B cell (primary cell): ENCODE measurements around the gene ERG. TPM values are rescaled to one million over a fixed set of nuclear protein-coding genes. Genes with fewer than 3 reads are reported as not detected.

Experiments used
- ATAC-seq: fragments of 200-7000 bp; cut with Tn5 transposase; one replicate; pipeline ENCODE4 v1.10.0; 2021; ENCODE audit warnings: low read depth, mild to moderate bottlenecking, moderate number of reproducible peaks, moderate library complexity
- CTCF ChIA-PET: fragments of 350-600 bp; sonication (Branson Sonifier 250); formaldehyde crosslinking; loops from one replicate; lab custom pipeline; 2021; ENCODE audit warnings: antibody characterized with exemption, inconsistent platforms; lab: Charles Lee
- POLR2A ChIA-PET: fragments of 350-600 bp; sonication (Branson Sonifier 250); formaldehyde crosslinking; loops from one replicate; lab custom pipeline; 2021; ENCODE audit warnings: antibody characterized with exemption; lab: Charles Lee
- DNase-seq: peaks from one replicate; pipeline ENCODE4 v3.0.0; 2013
- H2AFZ ChIP-seq: 2 replicates; pipeline ENCODE4 v1.6.1; 2012; ENCODE audit warnings: mild to moderate bottlenecking, low read depth, low read length; ENCODE audit not compliant: insufficient read depth, poor library complexity, severe bottlenecking
- H3K27ac ChIP-seq, 2 donors: 1 replicate in 1 of 2; 2 replicates in 1 of 2; pipeline ENCODE4 v1.5.1; 2012 to 2013; ENCODE audit warnings: low read length in 2 of 2, mild to moderate bottlenecking in 2 of 2, moderate library complexity in 1 of 2
- H3K27me3 ChIP-seq, 4 experiments: fragments of 200-600 bp in 1 of 4; sonication (generic) in 1 of 4; replicated peaks in 1 of 4; 1 replicate in 2 of 4; 2 replicates in 2 of 4; pipeline versions ENCODE4 v1.6.1 to v1.7.0; 2013 to 2016; ENCODE audit warnings: low read length in 3 of 4, mild to moderate bottlenecking in 2 of 4, mixed read lengths in 1 of 4, moderate library complexity in 1 of 4; ENCODE audit not compliant: insufficient read depth in 4 of 4, control insufficient read depth in 3 of 4; ENCODE audit errors: control extremely low read depth in 1 of 4
- H3K36me3 ChIP-seq, 2 experiments: replicated peaks in 1 of 2; 1 replicate in 1 of 2; 2 replicates in 1 of 2; pipeline versions ENCODE4 v1.6.1 to v1.7.1; 2013; ENCODE audit warnings: low read length in 1 of 2; ENCODE audit not compliant: insufficient read depth in 2 of 2, control insufficient read depth in 1 of 2; ENCODE audit errors: control extremely low read depth in 1 of 2, extremely low read depth in 1 of 2
- H3K4me1 ChIP-seq, 2 donors: fragments of 200-600 bp in 1 of 2; sonication (generic) in 1 of 2; 1 replicate in 1 of 2; 2 replicates in 1 of 2; pipeline versions ENCODE4 v1.5.1 to v1.6.1; 2013 to 2017; ENCODE audit warnings: low read length in 2 of 2; ENCODE audit not compliant: control insufficient read depth in 2 of 2, insufficient read depth in 2 of 2
- H3K4me2 ChIP-seq: replicated peaks from 2 replicates; pipeline ENCODE3; 2012; ENCODE audit warnings: mild to moderate bottlenecking, low read depth, low read length; ENCODE audit not compliant: poor library complexity, severe bottlenecking
- H3K4me3 ChIP-seq, 5 experiments: fragments of 200-600 bp in 1 of 5; sonication (generic) in 1 of 5; 1 replicate in 3 of 5; 2 replicates in 2 of 5; pipeline versions ENCODE4 v1.5.1 to v1.7.0; 2011 to 2016; ENCODE audit warnings: low read length in 4 of 5, mild to moderate bottlenecking in 4 of 5, low read depth in 2 of 5, control low read depth in 1 of 5, moderate library complexity in 1 of 5; ENCODE audit not compliant: insufficient read depth in 1 of 5; ENCODE audit errors: control extremely low read depth in 1 of 5, extremely low read depth in 1 of 5
- H3K79me2 ChIP-seq: fragments of 200-600 bp; sonication (generic); one replicate; pipeline ENCODE4 v1.6.0; 2016; ENCODE audit warnings: low read length; ENCODE audit not compliant: control insufficient read depth, insufficient read depth
- H3K9ac ChIP-seq: fragments of 200-600 bp; sonication (generic); 2 replicates; pipeline ENCODE4 v1.6.1; 2017; ENCODE audit warnings: mild to moderate bottlenecking, low read length, moderate library complexity
- H3K9me3 ChIP-seq, 3 donors: one replicate each; pipeline versions ENCODE4 v1.6.1 to v1.7.1; 2013; ENCODE audit warnings: low read length in 2 of 3; ENCODE audit not compliant: control insufficient read depth in 2 of 3, insufficient read depth in 1 of 3; ENCODE audit errors: control extremely low read depth in 1 of 3
- H4K20me1 ChIP-seq: 2 replicates; pipeline ENCODE4 v1.6.0; 2012; ENCODE audit warnings: mild to moderate bottlenecking, low read length; ENCODE audit not compliant: insufficient read depth, control insufficient read depth, poor library complexity, severe bottlenecking
- H3K27ac Mint-ChIP-seq: one replicate; pipeline ENCODE4 v1.8.0; 2021; ENCODE audit warnings: mixed read lengths
- H3K27me3 Mint-ChIP-seq: one replicate; pipeline ENCODE4 v1.8.0; 2021; ENCODE audit warnings: mixed read lengths
- H3K4me1 Mint-ChIP-seq: one replicate; pipeline ENCODE4 v1.8.0; 2021; ENCODE audit warnings: mixed read lengths
- H3K4me3 Mint-ChIP-seq: one replicate; pipeline ENCODE4 v1.8.0; 2021; ENCODE audit warnings: mixed read lengths
- H3K9me3 Mint-ChIP-seq: one replicate; pipeline ENCODE4 v1.8.0; 2022; ENCODE audit warnings: mixed read lengths; ENCODE audit not compliant: insufficient read depth
- EZH2 ChIP-seq: IDR thresholded peaks from 2 replicates; pipeline ENCODE4 v1.6.1; 2012; ENCODE audit warnings: borderline replicate concordance, low read depth, mild to moderate bottlenecking, moderate library complexity, low read length; ENCODE audit not compliant: insufficient read depth, poor library complexity, severe bottlenecking
- WGBS: methylation state at CpG from one replicate; pipeline ENCODE4 v1.1.5; 2013; ENCODE audit warnings: missing lambda C conversion rate; ENCODE audit not compliant: insufficient coverage; 5-methylcytosine and 5-hydroxymethylcytosine counted together
- intact Hi-C: fragments of 100-400 bp; cut with micrococcal nuclease; formaldehyde crosslinking; loops from one replicate; pipeline ENCODE4 v1.10.0; 2022
- polyA plus RNA-seq: library from polyadenylated mRNA; depleted of rRNA; stranded (reverse); fragments of >200 nt; gene quantifications from 2 replicates; pipeline ENCODE4 v1.2.3, GENCODE V29; 2012
- total RNA-seq, 2 donors: library from RNA; stranded (reverse); fragments of 120-200 nt in 1 of 2; gene quantifications; 1 replicate in 1 of 2; 2 replicates in 1 of 2; pipeline versions ENCODE4 v1.2.3 to v1.2.4, GENCODE V29; 2013 to 2022
- TF ChIP-seq, protein P1 (sequence below): fragments of 200-600 bp; IDR thresholded peaks from one replicate; pipeline ENCODE4 v1.8.0; 2022; ENCODE audit warnings: antibody characterized with exemption, mild to moderate bottlenecking

The ERG gene
- total and polyA plus RNA-seq, 2 donors (not counting 1 experiment from before 2014, with no cell fraction given) = 0.17 TPM; not detected in 1

DNA sequence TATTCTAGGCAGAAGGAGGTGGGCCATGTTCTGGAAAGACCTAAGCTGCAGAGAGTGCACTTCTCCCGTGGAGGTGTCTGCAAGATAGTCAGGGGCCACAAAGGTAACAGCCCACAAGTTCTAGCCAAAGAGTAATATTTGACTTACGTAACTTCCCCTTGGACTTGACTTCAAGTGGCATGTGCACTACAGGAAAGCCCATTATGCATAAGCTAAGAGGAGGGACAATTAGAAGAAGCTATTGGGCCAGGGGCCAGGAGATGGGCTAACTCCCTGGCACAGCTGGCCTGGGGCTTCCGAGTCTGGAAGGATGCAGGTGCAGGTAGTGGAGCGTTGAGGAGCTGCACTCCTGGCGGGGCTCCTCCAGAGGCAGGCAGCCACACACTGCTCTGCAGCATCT is 58.3 kb downstream of the ERG start:
- no peaks in the 10 kb centered on the region for H3K79me2 ChIP-seq
- H2AFZ ChIP-seq = no peak overlapping the region
- no peak for ATAC-seq

DNA sequence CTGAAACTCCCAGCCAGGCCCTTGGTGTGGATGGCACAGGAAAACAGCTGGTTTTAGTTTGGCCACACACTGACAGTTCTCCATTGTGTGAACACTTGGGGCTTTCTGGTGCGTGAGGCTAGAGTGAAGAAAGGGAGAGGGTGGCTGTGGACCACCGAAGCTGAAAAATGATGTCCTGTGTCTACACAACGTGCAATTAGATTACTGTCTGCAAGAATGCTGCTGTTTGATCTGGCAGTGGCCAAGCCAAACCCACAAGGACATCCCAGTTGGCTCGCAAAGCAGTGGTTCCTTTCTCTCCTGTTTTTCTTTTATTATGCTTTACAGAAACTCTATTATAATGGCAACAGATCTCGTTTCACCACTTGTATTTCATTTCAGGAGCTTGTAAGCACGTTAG is 58.9 kb downstream of the ERG start:
- H2AFZ ChIP-seq = no peak overlapping the region
- H3K36me3 ChIP-seq = no peaks in the 10 kb centered on the region
- Mint-ChIP-seq H3K4me1 (no peaks in the 10 kb centered on the region), H3K4me3 (no peak overlapping the region), H3K27ac (no peak overlapping the region), H3K27me3 (peaks cover 7% of the 10 kb centered on the region), H3K9me3 (no peaks in the 10 kb centered on the region)
- intact Hi-C loops = no loop called here
- no peak for ATAC-seq
- DNase-seq = no peak
- TF ChIP-seq, protein P1, sequence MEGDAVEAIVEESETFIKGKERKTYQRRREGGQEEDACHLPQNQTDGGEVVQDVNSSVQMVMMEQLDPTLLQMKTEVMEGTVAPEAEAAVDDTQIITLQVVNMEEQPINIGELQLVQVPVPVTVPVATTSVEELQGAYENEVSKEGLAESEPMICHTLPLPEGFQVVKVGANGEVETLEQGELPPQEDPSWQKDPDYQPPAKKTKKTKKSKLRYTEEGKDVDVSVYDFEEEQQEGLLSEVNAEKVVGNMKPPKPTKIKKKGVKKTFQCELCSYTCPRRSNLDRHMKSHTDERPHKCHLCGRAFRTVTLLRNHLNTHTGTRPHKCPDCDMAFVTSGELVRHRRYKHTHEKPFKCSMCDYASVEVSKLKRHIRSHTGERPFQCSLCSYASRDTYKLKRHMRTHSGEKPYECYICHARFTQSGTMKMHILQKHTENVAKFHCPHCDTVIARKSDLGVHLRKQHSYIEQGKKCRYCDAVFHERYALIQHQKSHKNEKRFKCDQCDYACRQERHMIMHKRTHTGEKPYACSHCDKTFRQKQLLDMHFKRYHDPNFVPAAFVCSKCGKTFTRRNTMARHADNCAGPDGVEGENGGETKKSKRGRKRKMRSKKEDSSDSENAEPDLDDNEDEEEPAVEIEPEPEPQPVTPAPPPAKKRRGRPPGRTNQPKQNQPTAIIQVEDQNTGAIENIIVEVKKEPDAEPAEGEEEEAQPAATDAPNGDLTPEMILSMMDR = no peak
- TF ChIP-seq EZH2 = no peak
- CTCF ChIA-PET = no interaction called here
- peaks cover 0 to 5% (median 0%) of the 10 kb centered on the region in 4 experiments for H3K27me3 ChIP-seq
- 8% methylated on average over 2 of the region's 6 CpGs for WGBS
- H3K9me3 ChIP-seq = no peaks in the 10 kb centered on the region
- H3K4me1 ChIP-seq = no peaks in the 10 kb centered on the region
- POLR2A ChIA-PET = no interaction called here
- H3K4me3 ChIP-seq = no peak overlapping the region
- no peaks in the 10 kb centered on the region for H4K20me1 ChIP-seq
- H3K79me2 ChIP-seq = no peaks in the 10 kb centered on the region
- no peak overlapping the region for H3K9ac ChIP-seq
- no peak overlapping the region for H3K4me2 ChIP-seq
- H3K27ac ChIP-seq = no peak overlapping the region

More for the DNA sequence above, 58.3 kb downstream of the ERG start:
- peaks cover 0 to 5% (median 0%) of the 10 kb centered on the region in 4 experiments for H3K27me3 ChIP-seq
- H3K4me2 ChIP-seq = no peak overlapping the region
- H3K4me1 ChIP-seq = no peaks in the 10 kb centered on the region
- no peak overlapping the region for H3K27ac ChIP-seq
- no peak overlapping the region for H3K9ac ChIP-seq
- no peaks in the 10 kb centered on the region for H3K4me1 Mint-ChIP-seq
- no peak overlapping the region for H3K4me3 ChIP-seq
- 28% methylated on average over 5 of the region's 5 CpGs for WGBS
- no peaks in the 10 kb centered on the region for H3K9me3 Mint-ChIP-seq
- CTCF ChIA-PET = no interaction called here
- no peak for DNase-seq
- H3K27me3 Mint-ChIP-seq = peaks cover 7% of the 10 kb centered on the region
- POLR2A ChIA-PET = no interaction called here
- H3K9me3 ChIP-seq = no peaks in the 10 kb centered on the region
- intact Hi-C loops = no loop called here
- H4K20me1 ChIP-seq = no peaks in the 10 kb centered on the region
- TF ChIP-seq EZH2 = no peak
- TF ChIP-seq, protein P1 = no peak
- no peaks in the 10 kb centered on the region for H3K36me3 ChIP-seq
- no peak overlapping the region for H3K27ac Mint-ChIP-seq
- no peak overlapping the region for H3K4me3 Mint-ChIP-seq
